ENCODE results near the gene NAA60. TPM values are rescaled to one million over a fixed set of nuclear protein-coding genes. Genes with fewer than 3 reads are reported as not detected.

NAA60 gene
- total RNA-seq, 3 donors from 2014 or later: 25.4 to 25.9 (median 25.5) TPM

DNA sequence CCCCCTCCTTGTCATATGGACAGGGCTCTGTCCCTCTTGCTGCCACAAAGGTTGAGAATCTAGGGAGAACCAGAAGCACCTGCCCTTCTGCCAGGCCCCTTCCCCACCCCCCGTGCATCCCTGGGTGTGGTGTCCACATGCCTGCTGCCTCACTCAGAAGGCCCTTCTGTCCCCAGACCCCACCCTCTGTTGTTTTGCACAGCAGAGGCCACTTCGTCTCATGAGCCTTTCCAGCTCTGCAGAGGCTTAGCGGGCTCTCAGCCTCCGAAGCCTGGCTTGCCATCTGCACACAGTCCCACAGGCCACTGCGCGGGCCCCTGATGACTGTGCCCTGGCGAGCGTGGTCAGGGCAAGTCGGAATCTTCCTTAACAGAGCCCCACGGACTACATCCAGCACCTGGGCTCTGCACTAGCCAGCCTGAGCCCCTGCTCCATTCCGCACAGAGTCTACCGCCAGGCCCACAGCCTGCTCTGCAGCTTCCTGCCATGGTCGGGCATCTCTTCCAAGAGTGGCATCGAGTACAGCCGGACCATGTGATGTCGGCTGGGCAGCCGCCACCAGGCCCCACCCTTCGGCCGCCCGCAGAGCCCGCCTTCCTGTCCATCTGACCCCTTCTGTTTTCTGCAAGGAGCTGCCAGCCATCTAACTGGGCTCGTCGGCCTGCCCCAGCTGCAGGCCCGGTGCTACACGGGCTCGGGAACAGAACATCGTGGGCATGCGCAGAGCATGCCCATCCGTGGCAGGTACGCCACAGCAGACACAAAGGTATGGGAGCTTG lies 41.0 kb downstream of the NAA60 start:
- Histone ChIP-seq H3K4me3 (no peak overlapping the region), H3K27ac (no peak overlapping the region), H3K9me3 (no peaks in the 10 kb centered on the region), H3K36me3 (peaks cover 9% of the 10 kb centered on the region), H3K4me1 (no peaks in the 10 kb centered on the region), H3K27me3 (no peaks in the 10 kb centered on the region)
- TF ChIP-seq, protein P1, sequence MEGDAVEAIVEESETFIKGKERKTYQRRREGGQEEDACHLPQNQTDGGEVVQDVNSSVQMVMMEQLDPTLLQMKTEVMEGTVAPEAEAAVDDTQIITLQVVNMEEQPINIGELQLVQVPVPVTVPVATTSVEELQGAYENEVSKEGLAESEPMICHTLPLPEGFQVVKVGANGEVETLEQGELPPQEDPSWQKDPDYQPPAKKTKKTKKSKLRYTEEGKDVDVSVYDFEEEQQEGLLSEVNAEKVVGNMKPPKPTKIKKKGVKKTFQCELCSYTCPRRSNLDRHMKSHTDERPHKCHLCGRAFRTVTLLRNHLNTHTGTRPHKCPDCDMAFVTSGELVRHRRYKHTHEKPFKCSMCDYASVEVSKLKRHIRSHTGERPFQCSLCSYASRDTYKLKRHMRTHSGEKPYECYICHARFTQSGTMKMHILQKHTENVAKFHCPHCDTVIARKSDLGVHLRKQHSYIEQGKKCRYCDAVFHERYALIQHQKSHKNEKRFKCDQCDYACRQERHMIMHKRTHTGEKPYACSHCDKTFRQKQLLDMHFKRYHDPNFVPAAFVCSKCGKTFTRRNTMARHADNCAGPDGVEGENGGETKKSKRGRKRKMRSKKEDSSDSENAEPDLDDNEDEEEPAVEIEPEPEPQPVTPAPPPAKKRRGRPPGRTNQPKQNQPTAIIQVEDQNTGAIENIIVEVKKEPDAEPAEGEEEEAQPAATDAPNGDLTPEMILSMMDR (IDR thresholded peaks at IDR 0.05): no peak
- TF ChIP-seq POLR2AphosphoS5 (IDR thresholded peaks at IDR 0.05): no peak
- TF ChIP-seq POLR2A (IDR thresholded peaks at IDR 0.05): no peak
- no peak for DNase-seq (ENCODE audit: low spot score in 2 of 2)
- intact Hi-C loops (cut with DNase I; ENCODE audit: low total_unique reads): no loop called here

DNA sequence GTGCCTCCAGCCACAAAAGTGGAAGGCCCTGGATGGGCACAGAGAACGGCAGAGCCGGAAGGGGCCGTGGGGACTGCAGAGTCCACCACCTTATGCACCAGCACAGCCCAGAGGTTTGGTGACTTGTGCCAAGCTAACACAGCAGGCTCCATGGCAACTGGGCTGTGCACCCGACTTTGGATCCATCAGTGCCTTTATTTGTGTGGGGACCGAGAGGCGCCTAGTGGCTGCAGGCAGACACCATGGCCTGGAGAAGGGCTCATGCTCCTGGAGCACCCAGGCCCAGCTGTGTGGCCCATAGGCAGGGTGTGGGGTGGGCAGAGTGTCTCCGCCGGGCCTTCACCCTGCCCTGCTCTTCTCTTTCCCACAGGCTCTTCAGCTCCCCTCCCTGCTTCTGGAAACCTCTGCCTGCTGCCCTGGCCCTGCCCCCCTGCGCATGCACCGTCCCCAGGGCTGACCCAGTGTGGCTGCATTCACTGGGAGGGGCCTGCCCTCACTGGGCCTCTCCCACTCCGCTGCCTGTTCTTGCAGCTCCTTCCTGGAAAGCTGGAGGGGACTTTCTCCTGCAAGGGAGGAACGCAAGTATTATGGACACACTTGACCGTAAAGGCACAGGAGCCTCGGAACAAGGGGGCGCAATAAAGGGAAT lies 41.7 kb downstream of the NAA60 start:
- intact Hi-C loops (cut with DNase I; ENCODE audit: low total_unique reads): no loop called here
- H3K4me3 ChIP-seq: no peak overlapping the region
- TF ChIP-seq POLR2A (IDR thresholded peaks at IDR 0.05): no peak
- TF ChIP-seq, protein P1 (IDR thresholded peaks at IDR 0.05): no peak
- no peak for TF ChIP-seq POLR2AphosphoS5 (IDR thresholded peaks at IDR 0.05)
- H3K27ac ChIP-seq: no peak overlapping the region
- DNase-seq (ENCODE audit: low spot score in 2 of 2): no peak
- H3K36me3 ChIP-seq: peaks cover 4% of the 10 kb centered on the region
- H3K4me1 ChIP-seq: no peaks in the 10 kb centered on the region
- no peaks in the 10 kb centered on the region for H3K27me3 ChIP-seq
- H3K9me3 ChIP-seq: no peaks in the 10 kb centered on the region

DNA sequence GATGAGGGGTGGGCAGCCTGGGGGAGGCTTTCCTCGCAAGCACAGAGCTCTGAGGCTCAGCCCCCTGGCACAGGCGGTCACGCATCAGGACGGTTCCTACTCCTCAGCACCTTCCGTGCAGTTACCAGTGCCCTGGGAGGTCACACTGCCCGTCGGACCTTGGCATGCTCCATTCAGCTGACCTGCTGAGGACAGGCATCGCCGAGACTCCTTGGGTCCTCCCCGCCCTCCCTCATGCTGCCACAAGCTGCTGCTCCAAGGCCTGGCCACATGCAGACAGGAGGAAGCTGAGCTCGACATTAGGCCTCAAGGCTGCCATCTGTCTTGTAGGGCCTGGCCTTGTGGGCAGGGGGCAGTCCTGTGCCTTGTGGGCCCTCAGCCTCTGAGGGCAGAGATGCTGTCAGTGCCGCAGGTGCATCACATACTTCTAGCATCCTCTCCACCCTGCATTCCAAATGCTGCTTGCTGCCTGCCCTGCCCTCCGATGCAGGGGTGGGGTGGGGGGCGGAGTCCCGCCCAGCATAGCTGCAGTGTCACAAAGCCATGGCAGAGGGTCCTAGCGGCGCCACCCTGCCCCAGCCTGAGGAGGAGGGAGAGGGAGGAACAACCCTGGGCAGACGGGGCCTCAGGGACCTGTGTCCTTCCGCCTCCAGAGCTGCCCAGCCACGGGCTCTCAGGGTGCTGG lies 42.5 kb downstream of the NAA60 start:
- TF ChIP-seq, protein P1 (IDR thresholded peaks at IDR 0.05): no peak
- TF ChIP-seq POLR2AphosphoS5 (IDR thresholded peaks at IDR 0.05): no peak
- no peak for DNase-seq (ENCODE audit: low spot score in 2 of 2)
- H3K9me3 ChIP-seq: no peaks in the 10 kb centered on the region
- H3K36me3 ChIP-seq: peaks cover 4% of the 10 kb centered on the region
- intact Hi-C loops (cut with DNase I; ENCODE audit: low total_unique reads): no loop called here
- no peaks in the 10 kb centered on the region for H3K4me1 ChIP-seq
- no peaks in the 10 kb centered on the region for H3K27me3 ChIP-seq
- no peak overlapping the region for H3K27ac ChIP-seq
- H3K4me3 ChIP-seq: no peak overlapping the region

DNA sequence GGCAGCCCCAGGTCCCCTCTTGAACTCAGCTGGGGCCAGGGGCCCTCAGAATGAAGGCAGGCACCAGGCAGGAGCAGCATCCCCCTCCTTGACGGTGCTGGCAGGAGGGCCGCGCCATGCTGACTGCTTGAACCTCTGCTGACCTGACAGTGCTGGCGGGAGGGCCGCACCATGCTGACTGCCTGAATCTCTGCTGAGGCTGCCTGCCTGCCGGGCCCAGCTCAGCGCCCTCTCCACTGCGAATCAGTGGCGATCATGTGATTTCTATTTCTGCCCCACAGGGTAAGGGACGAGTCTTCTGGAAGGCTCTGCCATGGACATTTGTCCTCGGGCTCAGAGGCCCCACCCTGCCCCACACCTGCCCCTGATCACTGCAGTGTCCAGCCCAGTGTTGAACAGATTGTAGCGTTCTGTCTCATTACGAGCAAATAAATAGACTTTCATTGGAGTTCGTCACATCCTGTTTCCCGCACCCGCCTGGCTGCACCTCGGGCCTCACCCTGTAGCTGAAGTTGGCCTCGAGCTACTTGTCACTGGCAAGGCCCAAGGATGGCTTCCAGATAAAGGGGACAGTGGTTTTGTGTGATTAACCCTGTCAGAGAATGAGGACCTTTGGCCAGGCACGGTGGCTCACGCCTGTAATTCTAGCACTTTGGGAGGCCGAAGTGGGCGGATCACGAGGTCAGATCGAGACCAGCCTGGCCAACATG lies 43.2 kb downstream of the NAA60 start:
- intact Hi-C loops (cut with DNase I; ENCODE audit: low total_unique reads): no loop called here
- Histone ChIP-seq H3K4me3 (no peak overlapping the region), H3K27ac (no peak overlapping the region), H3K27me3 (no peaks in the 10 kb centered on the region), H3K36me3 (peaks cover 4% of the 10 kb centered on the region), H3K4me1 (no peaks in the 10 kb centered on the region), H3K9me3 (no peaks in the 10 kb centered on the region)
- TF ChIP-seq POLR2AphosphoS5 (IDR thresholded peaks at IDR 0.05): no peak
- TF ChIP-seq, protein P1 (IDR thresholded peaks at IDR 0.05): no peak
- no peak for TF ChIP-seq POLR2A (IDR thresholded peaks at IDR 0.05)
- no peak for DNase-seq (ENCODE audit: low spot score in 2 of 2)
